ENCODE measurements around the gene RAB22A. TPM values are rescaled to one million over a fixed set of nuclear protein-coding genes. Genes with fewer than 3 reads are reported as not detected.

Gene RAB22A
- total RNA-seq, 2 donors from 2014 or later = 16.9 to 20.4 TPM

GRCh38 chr20:58402827-58403226 is 93.3 kb downstream of the RAB22A start:
- Histone ChIP-seq H3K4me3 (no peak overlapping the region), H3K4me1 (replicated peaks) (no peaks in the 10 kb centered on the region), H3K27ac (no peak overlapping the region), H3K27me3 (replicated peaks; ENCODE audit: insufficient read depth) (no peaks in the 10 kb centered on the region), H3K36me3 (no peaks in the 10 kb centered on the region), H3K9me3 (no peaks in the 10 kb centered on the region)
- intact Hi-C loops (cut with DNase I) = no loop called here
- no peak for TF ChIP-seq POLR2AphosphoS5 (IDR thresholded peaks at IDR 0.05)
- no peak for DNase-seq (ENCODE audit: low spot score)
- WGBS = 93% methylated on average over 5 of the region's 5 CpGs

DNA sequence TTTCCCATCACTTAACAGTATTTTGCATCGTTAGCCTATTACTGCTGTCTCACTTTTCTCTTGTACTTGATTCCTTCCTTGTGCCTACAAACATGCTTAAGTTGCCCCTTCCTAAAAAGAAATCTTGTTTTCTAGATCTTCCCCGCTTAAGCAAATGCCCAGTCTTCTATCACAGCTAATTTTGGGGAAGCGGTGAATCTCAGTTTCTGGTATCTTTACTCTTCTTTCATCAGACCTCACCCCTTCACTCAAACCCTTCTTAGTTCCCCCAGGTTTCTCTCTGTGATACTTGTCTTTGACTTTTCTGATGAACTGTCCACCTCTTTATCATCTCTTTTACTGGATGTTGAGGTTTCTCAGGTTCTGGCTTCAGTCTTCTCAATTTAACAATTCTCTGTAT is 93.8 kb downstream of the RAB22A start:
- H3K27me3 ChIP-seq (replicated peaks; ENCODE audit: insufficient read depth) = no peaks in the 10 kb centered on the region
- H3K9me3 ChIP-seq = no peaks in the 10 kb centered on the region
- H3K27ac ChIP-seq = no peak overlapping the region
- no peak overlapping the region for H3K4me3 ChIP-seq
- intact Hi-C loops (cut with DNase I) = no loop called here
- WGBS = 92% methylated on average over 3 of the region's 3 CpGs
- no peak for DNase-seq (ENCODE audit: low spot score)
- TF ChIP-seq, protein P1, sequence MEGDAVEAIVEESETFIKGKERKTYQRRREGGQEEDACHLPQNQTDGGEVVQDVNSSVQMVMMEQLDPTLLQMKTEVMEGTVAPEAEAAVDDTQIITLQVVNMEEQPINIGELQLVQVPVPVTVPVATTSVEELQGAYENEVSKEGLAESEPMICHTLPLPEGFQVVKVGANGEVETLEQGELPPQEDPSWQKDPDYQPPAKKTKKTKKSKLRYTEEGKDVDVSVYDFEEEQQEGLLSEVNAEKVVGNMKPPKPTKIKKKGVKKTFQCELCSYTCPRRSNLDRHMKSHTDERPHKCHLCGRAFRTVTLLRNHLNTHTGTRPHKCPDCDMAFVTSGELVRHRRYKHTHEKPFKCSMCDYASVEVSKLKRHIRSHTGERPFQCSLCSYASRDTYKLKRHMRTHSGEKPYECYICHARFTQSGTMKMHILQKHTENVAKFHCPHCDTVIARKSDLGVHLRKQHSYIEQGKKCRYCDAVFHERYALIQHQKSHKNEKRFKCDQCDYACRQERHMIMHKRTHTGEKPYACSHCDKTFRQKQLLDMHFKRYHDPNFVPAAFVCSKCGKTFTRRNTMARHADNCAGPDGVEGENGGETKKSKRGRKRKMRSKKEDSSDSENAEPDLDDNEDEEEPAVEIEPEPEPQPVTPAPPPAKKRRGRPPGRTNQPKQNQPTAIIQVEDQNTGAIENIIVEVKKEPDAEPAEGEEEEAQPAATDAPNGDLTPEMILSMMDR (IDR thresholded peaks at IDR 0.05) = no peak
- no peaks in the 10 kb centered on the region for H3K4me1 ChIP-seq (replicated peaks)
- H3K36me3 ChIP-seq = no peaks in the 10 kb centered on the region

DNA sequence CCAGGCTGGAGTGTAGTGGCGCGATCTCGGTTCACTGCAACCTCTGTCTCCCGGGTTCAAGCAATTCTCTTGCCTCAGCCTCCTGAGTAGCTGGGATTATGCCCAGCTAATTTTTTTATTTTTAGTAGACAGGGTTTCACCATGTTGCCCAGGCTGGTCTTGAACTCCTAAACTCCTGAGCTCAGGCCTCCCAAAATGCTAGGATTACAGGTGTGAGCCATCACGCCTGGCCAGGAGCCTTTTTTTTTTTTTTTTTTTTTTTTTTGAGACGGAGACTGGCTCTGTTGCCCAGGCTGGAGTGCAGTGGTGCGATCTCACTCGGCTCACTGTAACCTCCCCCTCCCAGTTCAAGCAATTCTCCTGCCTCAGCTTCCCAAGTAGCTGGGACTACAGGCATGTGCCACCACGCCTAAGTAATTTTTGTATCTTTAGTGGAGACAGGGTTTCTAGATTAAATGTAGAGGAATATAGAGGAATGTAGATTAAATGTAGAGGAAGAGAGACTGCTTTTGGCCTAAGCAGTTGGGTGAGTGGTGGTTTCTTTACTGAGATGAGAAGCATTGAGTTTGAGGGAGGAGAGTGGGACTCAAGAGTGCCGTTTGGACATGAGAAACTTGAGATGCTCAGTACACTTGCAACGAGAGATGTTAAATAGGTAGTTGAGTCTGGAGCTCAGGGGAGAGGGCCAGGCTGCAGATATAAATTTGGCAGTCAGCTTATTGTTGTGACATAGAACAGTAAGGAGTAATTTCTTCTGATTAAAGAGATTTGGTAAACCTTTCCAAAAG is 96.2 kb downstream of the RAB22A start:
- intact Hi-C loops (cut with DNase I) = no loop called here
- DNase-seq (ENCODE audit: low spot score) = no peak
- TF ChIP-seq POLR2A (IDR thresholded peaks at IDR 0.05) = no peak
- TF ChIP-seq POLR2AphosphoS5 (IDR thresholded peaks at IDR 0.05) = no peak
- TF ChIP-seq, protein P1 (IDR thresholded peaks at IDR 0.05) = no peak
- Histone ChIP-seq H3K4me3 (no peak overlapping the region), H3K27ac (no peak overlapping the region), H3K36me3 (no peaks in the 10 kb centered on the region), H3K27me3 (replicated peaks; ENCODE audit: insufficient read depth) (no peaks in the 10 kb centered on the region), H3K4me1 (replicated peaks) (no peaks in the 10 kb centered on the region), H3K9me3 (no peaks in the 10 kb centered on the region)
- 79% methylated on average over 11 of the region's 11 CpGs for WGBS

DNA sequence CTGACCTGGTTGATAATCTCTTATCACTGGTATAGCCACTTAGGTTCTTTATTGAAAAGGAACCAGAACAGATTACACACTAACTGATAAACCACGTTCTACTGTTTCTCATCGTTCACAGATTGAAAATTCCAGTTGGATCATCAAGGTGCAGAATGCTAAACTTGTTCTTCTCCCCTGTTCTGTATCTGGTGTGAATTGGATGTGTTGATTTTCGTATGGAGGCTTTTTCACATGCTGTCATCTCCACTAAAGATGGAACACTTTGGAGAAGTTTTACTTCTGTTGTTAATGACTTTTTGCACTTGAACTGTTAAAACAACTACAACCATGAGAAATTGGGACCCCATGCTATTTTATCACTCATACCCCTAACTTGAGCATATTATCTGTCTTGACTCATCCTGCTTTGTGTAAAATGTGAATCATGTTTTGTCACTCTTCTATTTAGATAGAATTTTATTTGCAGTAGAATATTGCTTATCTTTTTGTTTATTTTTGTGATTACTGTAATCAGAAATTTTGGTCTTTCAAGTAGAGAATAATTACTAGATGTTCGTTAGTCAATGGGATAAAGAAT is 97.0 kb downstream of the RAB22A start:
- H3K27ac ChIP-seq = no peak overlapping the region

GRCh38 chr20:58407201-58407873 is 97.8 kb downstream of the RAB22A start:
- no peak overlapping the region for H3K27ac ChIP-seq
- no peaks in the 10 kb centered on the region for H3K36me3 ChIP-seq
- no peaks in the 10 kb centered on the region for H3K27me3 ChIP-seq (replicated peaks; ENCODE audit: insufficient read depth)
- H3K4me1 ChIP-seq (replicated peaks) = no peaks in the 10 kb centered on the region
- no peak for DNase-seq (ENCODE audit: low spot score)
- no peaks in the 10 kb centered on the region for H3K9me3 ChIP-seq
- no peak for TF ChIP-seq POLR2A (IDR thresholded peaks at IDR 0.05)
- no peak for TF ChIP-seq POLR2AphosphoS5 (IDR thresholded peaks at IDR 0.05)
- TF ChIP-seq, protein P1 (IDR thresholded peaks at IDR 0.05) = no peak
- 43% methylated on average over 4 of the region's 4 CpGs for WGBS
- no peak overlapping the region for H3K4me3 ChIP-seq
- intact Hi-C loops (cut with DNase I) = no loop called here

More for the DNA sequence above, 97.0 kb downstream of the RAB22A start:
- no peaks in the 10 kb centered on the region for H3K9me3 ChIP-seq
- no peaks in the 10 kb centered on the region for H3K36me3 ChIP-seq
- H3K4me1 ChIP-seq (replicated peaks) = no peaks in the 10 kb centered on the region
- TF ChIP-seq POLR2AphosphoS5 (IDR thresholded peaks at IDR 0.05) = no peak
- TF ChIP-seq POLR2A (IDR thresholded peaks at IDR 0.05) = no peak
- TF ChIP-seq, protein P1 (IDR thresholded peaks at IDR 0.05) = no peak
- intact Hi-C loops (cut with DNase I) = no loop called here
- 64% methylated on average over 4 of the region's 4 CpGs for WGBS
- no peaks in the 10 kb centered on the region for H3K27me3 ChIP-seq (replicated peaks; ENCODE audit: insufficient read depth)
- DNase-seq (ENCODE audit: low spot score) = no peak
- H3K4me3 ChIP-seq = no peak overlapping the region
